ENCODE measurements around the gene KCNMA1. TPM values are rescaled to one million over a fixed set of nuclear protein-coding genes. Genes with fewer than 3 reads are reported as not detected.
A peak's percentile ranks its signal among the peaks of the same experiment; 100 is the strongest.

KCNMA1 gene
- total RNA-seq, 1 donor from 2014 or later, result 15.3 TPM

GRCh38 chr10:77193001-77193400 is 444.6 kb downstream of the KCNMA1 start:
- no peak for DNase-seq (ENCODE audit: low read depth)

- no peak for DNase-seq (ENCODE audit: low read depth)
These were observed 445.2 kb downstream of the KCNMA1 start for GRCh38 chr10:77192402-77192801.

GRCh38 chr10:77191324-77192049 is 446.1 kb downstream of the KCNMA1 start:
- no peak for DNase-seq (ENCODE audit: low read depth)

GRCh38 chr10:77190291-77190690 is 447.3 kb downstream of the KCNMA1 start:
- no peak for DNase-seq (ENCODE audit: low read depth)

- no peak for DNase-seq (ENCODE audit: low read depth)
These were observed 448.1 kb downstream of the KCNMA1 start for GRCh38 chr10:77189520-77189919.

GRCh38 chr10:77189075-77189474 is 448.5 kb downstream of the KCNMA1 start:
- no peak for DNase-seq (ENCODE audit: low read depth)

- DNase-seq (ENCODE audit: low read depth), result peak; percentile 5
These were observed 449.1 kb downstream of the KCNMA1 start for GRCh38 chr10:77188521-77188920.

- no peak for DNase-seq (ENCODE audit: low read depth)
These were observed 449.6 kb downstream of the KCNMA1 start for GRCh38 chr10:77188000-77188395.

- DNase-seq (ENCODE audit: low read depth), result no peak
These were observed 450.1 kb downstream of the KCNMA1 start for GRCh38 chr10:77187376-77187999.

GRCh38 chr10:77186936-77187335 is 450.7 kb downstream of the KCNMA1 start:
- DNase-seq (ENCODE audit: low read depth), result peak; percentile 35

- DNase-seq (ENCODE audit: low read depth), result no peak
These were observed 451.9 kb downstream of the KCNMA1 start for GRCh38 chr10:77185696-77186095.

- peak; percentile 36 for DNase-seq (ENCODE audit: low read depth)
These were observed 454.8 kb downstream of the KCNMA1 start for GRCh38 chr10:77182803-77183202.

- DNase-seq (ENCODE audit: low read depth), result no peak
These were observed 456.8 kb downstream of the KCNMA1 start for GRCh38 chr10:77180794-77181193.

GRCh38 chr10:77180104-77180503 is 457.5 kb downstream of the KCNMA1 start:
- DNase-seq (ENCODE audit: low read depth), result no peak

- peak; percentile 87 for DNase-seq (ENCODE audit: low read depth)
These were observed 458.5 kb downstream of the KCNMA1 start for GRCh38 chr10:77179015-77179695.

- DNase-seq (ENCODE audit: low read depth), result no peak
These were observed 460.0 kb downstream of the KCNMA1 start for GRCh38 chr10:77177589-77177988.

GRCh38 chr10:77177161-77177560 is 460.4 kb downstream of the KCNMA1 start:
- DNase-seq (ENCODE audit: low read depth), result no peak

- DNase-seq (ENCODE audit: low read depth), result no peak
These were observed 461.4 kb downstream of the KCNMA1 start for GRCh38 chr10:77176232-77176631.

GRCh38 chr10:77175631-77176222 is 461.9 kb downstream of the KCNMA1 start:
- no peak for DNase-seq (ENCODE audit: low read depth)

- DNase-seq (ENCODE audit: low read depth), result peak; percentile 87
These were observed 463.8 kb downstream of the KCNMA1 start for GRCh38 chr10:77173615-77174461.

GRCh38 chr10:77172086-77172485 is 465.5 kb downstream of the KCNMA1 start:
- no peak for DNase-seq (ENCODE audit: low read depth)
